Panc1 (cell line): Measurements from ENCODE around the gene ILK.

ENCODE experiments used
- CTCF ChIP-seq: fragments of 450-650 bp; IDR thresholded peaks from 2 replicates; pipeline ENCODE4 v1.5.1; 2017; ENCODE audit warnings: mild to moderate bottlenecking
- TF ChIP-seq, protein P1 (sequence below), 2 experiments: IDR thresholded peaks; 2 replicates each; pipeline ENCODE4 v1.6.1; 2011 to 2012; ENCODE audit warnings: low read depth in 2 of 2, control low read depth in 1 of 2, low read length in 1 of 2, mild to moderate bottlenecking in 1 of 2, moderate library complexity in 1 of 2; ENCODE audit not compliant: insufficient read depth in 1 of 2

- no peak; the same call in 1 of the 2 replicates for TF ChIP-seq CTCF
- TF ChIP-seq, protein P1, sequence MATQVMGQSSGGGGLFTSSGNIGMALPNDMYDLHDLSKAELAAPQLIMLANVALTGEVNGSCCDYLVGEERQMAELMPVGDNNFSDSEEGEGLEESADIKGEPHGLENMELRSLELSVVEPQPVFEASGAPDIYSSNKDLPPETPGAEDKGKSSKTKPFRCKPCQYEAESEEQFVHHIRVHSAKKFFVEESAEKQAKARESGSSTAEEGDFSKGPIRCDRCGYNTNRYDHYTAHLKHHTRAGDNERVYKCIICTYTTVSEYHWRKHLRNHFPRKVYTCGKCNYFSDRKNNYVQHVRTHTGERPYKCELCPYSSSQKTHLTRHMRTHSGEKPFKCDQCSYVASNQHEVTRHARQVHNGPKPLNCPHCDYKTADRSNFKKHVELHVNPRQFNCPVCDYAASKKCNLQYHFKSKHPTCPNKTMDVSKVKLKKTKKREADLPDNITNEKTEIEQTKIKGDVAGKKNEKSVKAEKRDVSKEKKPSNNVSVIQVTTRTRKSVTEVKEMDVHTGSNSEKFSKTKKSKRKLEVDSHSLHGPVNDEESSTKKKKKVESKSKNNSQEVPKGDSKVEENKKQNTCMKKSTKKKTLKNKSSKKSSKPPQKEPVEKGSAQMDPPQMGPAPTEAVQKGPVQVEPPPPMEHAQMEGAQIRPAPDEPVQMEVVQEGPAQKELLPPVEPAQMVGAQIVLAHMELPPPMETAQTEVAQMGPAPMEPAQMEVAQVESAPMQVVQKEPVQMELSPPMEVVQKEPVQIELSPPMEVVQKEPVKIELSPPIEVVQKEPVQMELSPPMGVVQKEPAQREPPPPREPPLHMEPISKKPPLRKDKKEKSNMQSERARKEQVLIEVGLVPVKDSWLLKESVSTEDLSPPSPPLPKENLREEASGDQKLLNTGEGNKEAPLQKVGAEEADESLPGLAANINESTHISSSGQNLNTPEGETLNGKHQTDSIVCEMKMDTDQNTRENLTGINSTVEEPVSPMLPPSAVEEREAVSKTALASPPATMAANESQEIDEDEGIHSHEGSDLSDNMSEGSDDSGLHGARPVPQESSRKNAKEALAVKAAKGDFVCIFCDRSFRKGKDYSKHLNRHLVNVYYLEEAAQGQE (IDR thresholded peaks at IDR 0.05; ENCODE audit: insufficient read depth in 1 of 2, low read depth in 2 of 2, low read length in 1 of 2), result peak in 1 of 2 experiments; percentile 68; a peak in 2 of 4 replicates
Measured at GRCh38 chr11:6603287-6604080, at the start of gene ILK, which contains the start of gene RRP8.
